ENCODE data around the gene DCUN1D3. TPM values are rescaled to one million over a fixed set of nuclear protein-coding genes. Genes with fewer than 3 reads are reported as not detected.

DCUN1D3 gene
- total RNA-seq, 1 experiment from 2014 or later = 17.0 TPM

- Mint-ChIP-seq H3K27me3 (ENCODE audit: unreplicated experiment) (no peaks in the 10 kb centered on the region), H3K9me3 (ENCODE audit: low read depth, unreplicated experiment) (no peaks in the 10 kb centered on the region)
- BruUV-seq (replicated peaks) = no TSS peak
Observed at GRCh38 chr16:20833086-20833485, 67.1 kb downstream of the DCUN1D3 start.

GRCh38 chr16:20830372-20830771 lies 69.8 kb downstream of the DCUN1D3 start:
- CTCF ChIA-PET = no interaction called here
- no TSS peak for BruUV-seq (replicated peaks)
- H3K36me3 Mint-ChIP-seq (ENCODE audit: insufficient read depth, unreplicated experiment) = no peaks in the 10 kb centered on the region
- H3K27me3 Mint-ChIP-seq (ENCODE audit: unreplicated experiment) = no peaks in the 10 kb centered on the region
- H3K9me3 Mint-ChIP-seq (ENCODE audit: low read depth, unreplicated experiment) = no peaks in the 10 kb centered on the region
- TF ChIP-seq CTCF (IDR thresholded peaks at IDR 0.05; ENCODE audit: unreplicated experiment) = no peak
- no peak for DNase-seq
- intact Hi-C loops (cut with micrococcal nuclease; ENCODE audit: unreplicated experiment) = no loop called here
- H3K4me3 Mint-ChIP-seq (ENCODE audit: low read depth, unreplicated experiment) = no peak overlapping the region
- no peaks in the 10 kb centered on the region for H3K4me1 Mint-ChIP-seq (ENCODE audit: low read depth, unreplicated experiment)
- no peak overlapping the region for H3K27ac Mint-ChIP-seq (ENCODE audit: unreplicated experiment)

More at GRCh38 chr16:20833086-20833485, 67.1 kb downstream of the DCUN1D3 start:
- no peak for TF ChIP-seq CTCF (IDR thresholded peaks at IDR 0.05; ENCODE audit: unreplicated experiment)
- no peak for DNase-seq
- intact Hi-C loops (cut with micrococcal nuclease; ENCODE audit: unreplicated experiment) = no loop called here
- Mint-ChIP-seq H3K4me1 (ENCODE audit: low read depth, unreplicated experiment) (no peaks in the 10 kb centered on the region), H3K36me3 (ENCODE audit: insufficient read depth, unreplicated experiment) (no peaks in the 10 kb centered on the region), H3K27ac (ENCODE audit: unreplicated experiment) (no peak overlapping the region), H3K4me3 (ENCODE audit: low read depth, unreplicated experiment) (no peak overlapping the region)
- CTCF ChIA-PET = interaction anchor here (0.5 kb wide), 2 partner anchors 42 to 1358 kb away, joined by 3 read pairs; no protein-coding TSS in a partner anchor

GRCh38 chr16:20829536-20829935 lies 70.6 kb downstream of the DCUN1D3 start:
- DNase-seq = no peak
- H3K27me3 Mint-ChIP-seq (ENCODE audit: unreplicated experiment) = no peaks in the 10 kb centered on the region
- CTCF ChIA-PET = no interaction called here
- no TSS peak for BruUV-seq (replicated peaks)
- no peak overlapping the region for H3K4me3 Mint-ChIP-seq (ENCODE audit: low read depth, unreplicated experiment)
- H3K27ac Mint-ChIP-seq (ENCODE audit: unreplicated experiment) = no peak overlapping the region
- intact Hi-C loops (cut with micrococcal nuclease; ENCODE audit: unreplicated experiment) = no loop called here
- H3K36me3 Mint-ChIP-seq (ENCODE audit: insufficient read depth, unreplicated experiment) = no peaks in the 10 kb centered on the region
- no peaks in the 10 kb centered on the region for H3K4me1 Mint-ChIP-seq (ENCODE audit: low read depth, unreplicated experiment)
- no peak for TF ChIP-seq CTCF (IDR thresholded peaks at IDR 0.05; ENCODE audit: unreplicated experiment)
- no peaks in the 10 kb centered on the region for H3K9me3 Mint-ChIP-seq (ENCODE audit: low read depth, unreplicated experiment)

GRCh38 chr16:20826039-20826566 lies 74.1 kb downstream of the DCUN1D3 start:
- intact Hi-C loops (cut with micrococcal nuclease; ENCODE audit: unreplicated experiment) = no loop called here
- Mint-ChIP-seq H3K9me3 (ENCODE audit: low read depth, unreplicated experiment) (no peaks in the 10 kb centered on the region), H3K27ac (ENCODE audit: unreplicated experiment) (no peak overlapping the region)

More at GRCh38 chr16:20826039-20826566, 74.1 kb downstream of the DCUN1D3 start:
- CTCF ChIA-PET = interaction anchor here (0.7 kb wide), 1 partner anchor 19 kb away, joined by 3 read pairs; no protein-coding TSS in a partner anchor
- no peaks in the 10 kb centered on the region for H3K27me3 Mint-ChIP-seq (ENCODE audit: unreplicated experiment)
- BruUV-seq (replicated peaks) = no TSS peak
- no peaks in the 10 kb centered on the region for H3K36me3 Mint-ChIP-seq (ENCODE audit: insufficient read depth, unreplicated experiment)
- no peak for DNase-seq
- no peak for TF ChIP-seq CTCF (IDR thresholded peaks at IDR 0.05; ENCODE audit: unreplicated experiment)
- H3K4me3 Mint-ChIP-seq (ENCODE audit: low read depth, unreplicated experiment) = no peak overlapping the region
- no peaks in the 10 kb centered on the region for H3K4me1 Mint-ChIP-seq (ENCODE audit: low read depth, unreplicated experiment)
